Motor neuron (in vitro differentiated cells): ENCODE data around the gene NPHS1. TPM values are rescaled to one million over a fixed set of nuclear protein-coding genes. Genes with fewer than 3 reads are reported as not detected.

Experiments used
- ATAC-seq, 8 experiments: fragments of 200-7000 bp; cut with Tn5 transposase; replicated peaks in 6 of 8; 2 replicates each; pipeline ENCODE4 v1.8.0; 2021; ENCODE audit warnings: mild to moderate bottlenecking in 8 of 8, moderate library complexity in 8 of 8
- H3K27ac ChIP-seq, 2 donors: fragments of 250-450 bp; sonication (Bioruptor Pico); 2 replicates each; pipeline ENCODE4 v1.9.0; 2021; ENCODE audit warnings: antibody characterized with exemption in 2 of 2, mild to moderate bottlenecking in 2 of 2, moderate library complexity in 1 of 2
- H3K4me1 ChIP-seq, 2 donors: fragments of 250-450 bp; sonication (Bioruptor Pico); replicated peaks in 1 of 2; 2 replicates each; pipeline ENCODE4 v1.6.1; 2021; ENCODE audit warnings: antibody characterized with exemption in 2 of 2, mild to moderate bottlenecking in 2 of 2, moderate library complexity in 1 of 2
- H3K4me3 ChIP-seq, 5 donors: fragments of 250-450 bp; sonication (Bioruptor Pico); 2 replicates each; pipeline ENCODE4 v1.9.0; 2021; ENCODE audit warnings: antibody characterized with exemption in 5 of 5, mild to moderate bottlenecking in 5 of 5, moderate library complexity in 4 of 5
- WGBS, 10 experiments: fragments of 450-650 bp; shearing (Covaris generic); methylation state at CpG; one replicate each; pipeline ENCODE4 v1.0.0; 2022; 5-methylcytosine and 5-hydroxymethylcytosine counted together
- in situ Hi-C, 9 experiments: fragments of 400-800 bp; cut with MboI; loops; one replicate each; pipeline ENCODE4 v1.15.0; 2021; ENCODE audit warnings: low sequenced_read_pairs in 9 of 9, low pct_unique_long_range_greater_than_20kb in 2 of 9; ENCODE audit not compliant: unreplicated experiment in 9 of 9
- total RNA-seq, 8 experiments: library from RNA; unstranded; fragments of 300-600 nt; gene quantifications; 2 replicates each; pipeline versions ENCODE4 v1.2.3 to v1.2.4, GENCODE V29; 2022

NPHS1 gene
- total RNA-seq, 8 experiments from 2014 or later = 0.05 to 0.85 (median 0.37) TPM; not detected in 2

DNA sequence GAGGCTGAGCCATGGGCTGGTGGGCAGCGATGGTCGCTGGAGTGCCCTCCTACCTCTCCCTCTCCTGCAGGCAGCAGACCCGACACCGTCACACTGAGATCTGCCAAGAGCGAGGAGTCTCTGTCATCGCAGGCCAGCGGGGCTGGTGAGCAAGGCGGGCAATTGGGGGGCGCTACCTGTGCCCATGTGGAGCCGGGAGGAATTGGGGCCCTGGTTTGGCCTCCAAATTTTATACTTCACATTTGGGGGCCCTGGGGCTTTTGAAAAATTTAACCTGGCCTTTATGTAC is 67.0 kb downstream of the NPHS1 start:
- Histone ChIP-seq H3K4me1 (no peaks in the 10 kb centered on the region), H3K4me3 (no peak overlapping the region), H3K27ac (no peak overlapping the region)
- no peak for ATAC-seq
- WGBS, 10 experiments = 57 to 100% (median 87%) methylated on average over 2 to 8 of the region's 10 CpGs; no CpG with 5 or more reads in 5 of the 10 experiments
- in situ Hi-C loops = no loop called here

GRCh38 chr19:35784503-35785338 is 67.6 kb downstream of the NPHS1 start:
- no peak overlapping the region for H3K27ac ChIP-seq

GRCh38 chr19:35783469-35784434 is 68.6 kb downstream of the NPHS1 start:
- WGBS, 10 experiments = 70 to 100% (median 90%) methylated on average over 1 to 8 of the region's 28 CpGs; no CpG with 5 or more reads in 4 of the 10 experiments
- Histone ChIP-seq H3K4me3 (no peak overlapping the region), H3K4me1 (no peaks in the 10 kb centered on the region), H3K27ac (no peak overlapping the region)
- peak in 3 of 8 experiments; percentile 19 to 26 (median 20) for ATAC-seq
- in situ Hi-C loops = no loop called here

More at GRCh38 chr19:35784503-35785338, 67.6 kb downstream of the NPHS1 start:
- WGBS, 10 experiments = 50 to 100% methylated on average over 1 of the region's 45 CpGs; no CpG with 5 or more reads in 8 of the 10 experiments
- ATAC-seq = no peak
- Histone ChIP-seq H3K4me1 (no peaks in the 10 kb centered on the region), H3K4me3 (no peak overlapping the region)
- in situ Hi-C loops = no loop called here

GRCh38 chr19:35782589-35782988 is 69.7 kb downstream of the NPHS1 start:
- 90 to 100% methylated on average over 2 to 3 of the region's 12 CpGs; no CpG with 5 or more reads in 8 of the 10 experiments for WGBS, 10 experiments
- H3K4me3 ChIP-seq = no peak overlapping the region

GRCh38 chr19:35781650-35782049 is 70.7 kb downstream of the NPHS1 start:
- Histone ChIP-seq H3K27ac (no peak overlapping the region), H3K4me1 (peaks cover 11 to 12% of the 10 kb centered on the region in 2 donors), H3K4me3 (no peak overlapping the region)
- in situ Hi-C loops = no loop called here
- no peak for ATAC-seq
- WGBS, 10 experiments = 20 to 100% (median 50%) methylated on average over 1 to 2 of the region's 9 CpGs; no CpG with 5 or more reads in 6 of the 10 experiments

More at GRCh38 chr19:35782589-35782988, 69.7 kb downstream of the NPHS1 start:
- Histone ChIP-seq H3K27ac (no peak overlapping the region), H3K4me1 (peaks cover 2 to 3% of the 10 kb centered on the region in 2 donors)
- in situ Hi-C loops = no loop called here
- ATAC-seq = no peak

- no peak overlapping the region for H3K27ac ChIP-seq
- no CpG with 5 or more reads among the region's 20 CpGs for WGBS, 10 experiments
- H3K4me3 ChIP-seq = no peak overlapping the region
- in situ Hi-C loops = no loop called here
- no peak for ATAC-seq
- H3K4me1 ChIP-seq = peaks cover 17% of the 10 kb centered on the region in 2 donors
Observed at GRCh38 chr19:35780717-35781116, 71.6 kb downstream of the NPHS1 start.

DNA sequence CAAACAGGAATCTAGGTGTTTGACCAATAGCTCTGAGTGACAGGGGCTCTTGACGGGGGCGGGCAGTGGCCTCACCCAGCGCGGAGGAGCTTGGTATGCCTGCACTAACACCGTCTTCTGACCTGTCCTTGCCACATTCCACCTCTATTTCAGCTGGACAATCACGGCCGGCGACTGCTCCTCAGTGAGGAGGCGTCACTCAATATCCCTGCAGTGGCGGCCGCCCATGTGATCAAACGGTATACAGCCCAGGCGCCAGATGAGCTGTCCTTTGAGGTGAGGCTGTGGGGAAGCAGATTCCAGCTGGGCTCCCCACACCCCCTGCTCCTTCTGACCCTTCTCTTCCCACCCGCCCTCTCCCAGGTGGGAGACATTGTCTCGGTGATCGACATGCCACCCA is 72.2 kb downstream of the NPHS1 start:
- peaks cover 17% of the 10 kb centered on the region in 2 donors for H3K4me1 ChIP-seq
- in situ Hi-C loops = no loop called here
- no peak overlapping the region for H3K27ac ChIP-seq
- H3K4me3 ChIP-seq = no peak overlapping the region
- ATAC-seq = no peak
- WGBS, 10 experiments = 90 to 100% (median 95%) methylated on average over 2 to 6 of the region's 16 CpGs; no CpG with 5 or more reads in 6 of the 10 experiments

DNA sequence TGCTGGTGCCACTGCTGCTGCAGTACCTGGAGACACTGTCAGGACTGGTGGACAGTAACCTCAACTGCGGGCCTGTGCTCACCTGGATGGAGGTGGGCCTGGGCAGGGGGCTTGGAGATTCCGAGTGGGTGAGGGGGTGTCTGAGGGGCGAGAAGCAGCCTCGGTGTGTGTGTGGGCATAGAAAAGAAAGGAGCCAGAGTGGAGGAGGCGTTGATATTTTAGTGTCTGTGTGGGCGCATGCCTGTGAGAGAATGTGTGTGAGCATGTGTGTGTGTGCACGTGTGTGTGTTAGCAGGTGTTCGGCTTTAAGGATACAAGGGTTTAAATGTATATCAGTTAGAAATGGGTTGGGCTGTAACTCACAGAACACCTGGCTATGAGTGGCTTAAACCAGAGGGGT is 73.3 kb downstream of the NPHS1 start:
- no peak overlapping the region for H3K27ac ChIP-seq
- WGBS, 10 experiments = 92 to 100% (median 95%) methylated on average over 1 to 4 of the region's 8 CpGs; no CpG with 5 or more reads in 5 of the 10 experiments
- peaks cover 17 to 23% of the 10 kb centered on the region in 2 donors for H3K4me1 ChIP-seq
- in situ Hi-C loops = no loop called here
- no peak overlapping the region for H3K4me3 ChIP-seq
- ATAC-seq = no peak

- Histone ChIP-seq H3K27ac (no peak overlapping the region), H3K4me1 (peaks cover 17 to 23% of the 10 kb centered on the region in 2 donors), H3K4me3 (no peak overlapping the region)
- WGBS, 10 experiments = 80 to 100% (median 95%) methylated on average over 1 to 2 of the region's 7 CpGs; no CpG with 5 or more reads in 6 of the 10 experiments
- ATAC-seq = no peak
- in situ Hi-C loops = no loop called here
Observed at GRCh38 chr19:35777961-35778360, 74.3 kb downstream of the NPHS1 start.

- Histone ChIP-seq H3K27ac (peak overlapping the region in 1 of 2 donors; percentile 17), H3K4me3 (peak overlapping the region in 4 of 5 donors; percentile 7 to 93 (median 85)), H3K4me1 (peaks cover 17 to 23% of the 10 kb centered on the region in 2 donors)
- peak in 3 of 8 experiments; percentile 17 to 29 (median 21) for ATAC-seq
- in situ Hi-C loops = no loop called here
- WGBS, 10 experiments = 4 to 83% (median 40%) methylated on average over 1 to 7 of the region's 19 CpGs; no CpG with 5 or more reads in 1 of the 10 experiments
Observed at GRCh38 chr19:35777086-35777841, 75.0 kb downstream of the NPHS1 start.

DNA sequence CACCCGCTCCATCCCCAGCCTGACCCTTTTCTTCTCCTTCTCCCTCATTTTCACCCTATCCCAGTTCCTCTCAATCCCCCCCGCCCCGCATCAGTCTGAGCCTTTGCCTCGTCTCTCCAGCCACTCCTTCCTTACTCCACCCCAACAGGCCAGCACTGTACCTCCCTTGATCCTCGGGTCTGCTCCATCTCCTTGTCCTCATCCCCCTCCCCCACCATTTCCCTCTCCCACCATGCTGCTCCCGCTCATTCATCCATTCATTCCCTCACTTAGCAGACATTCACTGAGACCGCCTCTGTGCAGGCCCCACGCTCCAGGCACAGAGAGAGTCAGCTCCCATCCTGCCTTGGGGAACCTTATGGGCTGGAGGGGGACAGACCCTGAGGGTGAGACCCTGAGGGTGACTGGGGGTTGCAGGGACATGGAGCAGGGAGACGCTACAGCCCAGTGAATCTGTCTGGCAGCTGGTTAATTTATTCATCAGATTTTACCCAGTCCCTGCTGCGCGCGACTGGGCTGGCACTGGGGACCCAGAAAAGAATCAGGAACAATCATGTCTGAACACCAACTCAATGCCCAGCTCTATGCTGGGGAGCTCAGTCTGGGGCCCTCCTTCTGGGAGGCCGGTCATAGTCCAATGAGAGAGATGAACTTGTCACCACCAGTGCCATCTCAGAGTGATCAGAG is 76.1 kb downstream of the NPHS1 start:
- H3K27ac ChIP-seq = peak overlapping the region; percentile 79 to 87
- WGBS, 10 experiments = 0 to 90% (median 32%) methylated on average over 1 to 7 of the region's 13 CpGs; no CpG with 5 or more reads in 5 of the 10 experiments
- ATAC-seq = peak in 4 of 8 experiments; percentile 2 to 37 (median 15)
- peaks cover 17 to 23% of the 10 kb centered on the region in 2 donors for H3K4me1 ChIP-seq
- peak overlapping the region; percentile 69 to 93 (median 88) for H3K4me3 ChIP-seq
- in situ Hi-C loops = no loop called here
